ENCODE results near the gene OR2D2.
"Not testable (repeated sequence)": the region's sequence is repeated elsewhere in the genome, so short reads cannot be mapped to it uniquely, and the experiment has no call there.

The OR2D2 gene

DNA sequence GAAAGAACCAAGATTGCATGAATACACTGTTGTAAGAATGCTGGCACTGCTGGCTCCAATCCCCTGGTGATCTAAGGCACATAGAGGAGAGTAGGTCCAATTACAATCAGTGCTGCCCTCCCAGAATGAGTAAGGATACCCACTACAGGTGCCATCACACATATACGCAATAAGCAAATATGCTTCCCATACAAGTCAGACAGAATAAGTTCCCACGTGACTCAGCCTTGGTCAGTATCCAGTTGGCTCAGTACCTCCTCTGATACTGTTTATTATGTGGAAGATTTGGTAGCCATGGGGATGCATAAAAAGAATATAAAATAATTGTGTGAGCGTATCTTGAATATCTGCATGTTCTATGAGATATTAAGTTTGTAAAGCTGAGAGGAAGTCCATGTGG is 19.6 kb upstream of the OR2D2 start:
- no peak overlapping the region for H3K4me3 ChIP-seq (ENCODE audit: low read depth, low read length)
- no peak for DNase-seq
- H3K9me3 ChIP-seq (ENCODE audit: severe bottlenecking) = no peaks in the 10 kb centered on the region

DNA sequence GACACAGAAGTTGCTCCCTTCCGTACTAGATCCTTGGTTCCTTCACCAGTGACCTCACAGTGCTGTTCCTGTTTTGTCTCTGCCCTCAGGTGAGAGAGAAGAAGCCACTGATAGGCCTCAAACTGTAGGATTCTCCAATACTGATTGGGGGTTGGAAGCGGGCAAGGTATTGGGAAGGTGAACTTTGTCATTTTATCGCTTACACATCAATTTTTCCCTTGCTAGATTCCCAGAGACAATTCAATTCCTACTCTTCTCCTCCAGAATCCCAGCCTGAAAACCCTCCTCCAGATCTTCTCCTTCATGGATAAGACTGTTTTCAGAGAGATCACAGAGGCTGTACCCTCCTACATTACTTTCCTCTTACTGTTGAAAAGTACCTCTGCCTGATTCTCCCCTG is 19.1 kb upstream of the OR2D2 start:
- H3K36me3 ChIP-seq = no peaks in the 10 kb centered on the region
- H3K9me3 ChIP-seq (ENCODE audit: severe bottlenecking) = no peaks in the 10 kb centered on the region
- TF ChIP-seq, protein P1, sequence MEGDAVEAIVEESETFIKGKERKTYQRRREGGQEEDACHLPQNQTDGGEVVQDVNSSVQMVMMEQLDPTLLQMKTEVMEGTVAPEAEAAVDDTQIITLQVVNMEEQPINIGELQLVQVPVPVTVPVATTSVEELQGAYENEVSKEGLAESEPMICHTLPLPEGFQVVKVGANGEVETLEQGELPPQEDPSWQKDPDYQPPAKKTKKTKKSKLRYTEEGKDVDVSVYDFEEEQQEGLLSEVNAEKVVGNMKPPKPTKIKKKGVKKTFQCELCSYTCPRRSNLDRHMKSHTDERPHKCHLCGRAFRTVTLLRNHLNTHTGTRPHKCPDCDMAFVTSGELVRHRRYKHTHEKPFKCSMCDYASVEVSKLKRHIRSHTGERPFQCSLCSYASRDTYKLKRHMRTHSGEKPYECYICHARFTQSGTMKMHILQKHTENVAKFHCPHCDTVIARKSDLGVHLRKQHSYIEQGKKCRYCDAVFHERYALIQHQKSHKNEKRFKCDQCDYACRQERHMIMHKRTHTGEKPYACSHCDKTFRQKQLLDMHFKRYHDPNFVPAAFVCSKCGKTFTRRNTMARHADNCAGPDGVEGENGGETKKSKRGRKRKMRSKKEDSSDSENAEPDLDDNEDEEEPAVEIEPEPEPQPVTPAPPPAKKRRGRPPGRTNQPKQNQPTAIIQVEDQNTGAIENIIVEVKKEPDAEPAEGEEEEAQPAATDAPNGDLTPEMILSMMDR (IDR thresholded peaks at IDR 0.05; ENCODE audit: low read depth, low read length) = no peak
- no peak for DNase-seq
- H3K27me3 ChIP-seq (ENCODE audit: insufficient read depth, low read depth, severe bottlenecking) = no peaks in the 10 kb centered on the region
- H3K27ac ChIP-seq = no peak overlapping the region
- H3K4me3 ChIP-seq (ENCODE audit: low read depth, low read length) = no peak overlapping the region

More for the DNA sequence above, 19.6 kb upstream of the OR2D2 start:
- TF ChIP-seq, protein P1 (IDR thresholded peaks at IDR 0.05; ENCODE audit: low read depth, low read length) = no peak
- Histone ChIP-seq H3K36me3 (no peaks in the 10 kb centered on the region), H3K27me3 (ENCODE audit: insufficient read depth, low read depth, severe bottlenecking) (no peaks in the 10 kb centered on the region), H3K27ac (no peak overlapping the region)

DNA sequence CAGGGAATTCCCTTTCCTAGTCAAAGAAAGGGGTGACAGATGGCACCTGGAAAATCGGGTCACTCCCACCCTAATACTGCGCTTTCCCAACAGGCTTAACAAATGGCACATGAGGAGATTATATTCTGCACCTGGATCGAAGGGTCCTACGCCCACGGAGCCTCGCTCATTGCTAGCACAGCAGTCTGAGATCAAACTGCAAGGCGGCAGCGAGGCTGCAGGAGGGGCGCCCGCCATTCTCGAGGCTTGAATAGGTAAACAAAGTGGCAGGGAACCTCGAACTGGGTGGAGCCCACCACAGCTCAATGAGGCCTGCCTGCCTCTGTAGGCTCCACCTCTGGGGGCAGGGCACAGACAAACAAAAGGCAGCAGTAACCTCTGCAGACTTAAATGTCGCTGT is 12.5 kb upstream of the OR2D2 start:
- H3K9me3 ChIP-seq (ENCODE audit: severe bottlenecking); H3K4me3 ChIP-seq (ENCODE audit: low read depth, low read length); H3K27ac ChIP-seq; H3K27me3 ChIP-seq (ENCODE audit: insufficient read depth, low read depth, severe bottlenecking); H3K36me3 ChIP-seq; DNase-seq: not testable (repeated sequence)

DNA sequence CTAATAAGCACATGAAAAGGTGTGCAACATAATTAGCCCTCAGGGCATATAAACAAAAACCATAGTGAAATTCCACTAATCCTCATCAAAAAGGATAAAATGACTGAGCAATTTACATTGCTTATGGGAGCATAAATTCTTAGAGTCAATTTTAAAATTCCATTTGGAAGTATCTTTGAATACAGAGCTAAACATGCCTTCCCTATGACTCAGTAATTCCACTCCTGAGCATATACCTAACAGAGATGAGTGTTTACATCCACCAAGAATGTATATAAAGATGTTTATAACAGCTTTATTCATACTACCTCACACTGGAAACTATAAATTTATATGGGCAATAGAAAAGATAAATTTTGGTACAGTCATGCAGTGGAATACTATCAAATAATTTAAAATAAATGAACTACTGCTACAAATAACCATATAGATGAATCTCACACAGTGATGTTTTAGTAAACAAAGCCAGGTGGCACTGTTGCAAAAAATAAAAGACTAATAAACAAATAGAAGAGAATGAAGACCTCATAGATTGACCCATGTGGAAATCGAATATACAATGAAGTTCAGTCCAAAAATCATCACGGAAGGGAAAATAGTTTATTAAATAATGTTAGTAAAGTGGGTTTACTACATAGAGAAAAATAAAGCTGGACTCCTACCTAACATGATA is 8.2 kb upstream of the OR2D2 start:
- no peak for DNase-seq
- Histone ChIP-seq H3K4me3 (ENCODE audit: low read depth, low read length) (no peak overlapping the region), H3K27ac (no peak overlapping the region), H3K9me3 (ENCODE audit: severe bottlenecking) (no peaks in the 10 kb centered on the region), H3K36me3 (no peaks in the 10 kb centered on the region), H3K27me3 (ENCODE audit: insufficient read depth, low read depth, severe bottlenecking) (no peaks in the 10 kb centered on the region)
- TF ChIP-seq, protein P1 (IDR thresholded peaks at IDR 0.05; ENCODE audit: low read depth, low read length) = no peak

DNA sequence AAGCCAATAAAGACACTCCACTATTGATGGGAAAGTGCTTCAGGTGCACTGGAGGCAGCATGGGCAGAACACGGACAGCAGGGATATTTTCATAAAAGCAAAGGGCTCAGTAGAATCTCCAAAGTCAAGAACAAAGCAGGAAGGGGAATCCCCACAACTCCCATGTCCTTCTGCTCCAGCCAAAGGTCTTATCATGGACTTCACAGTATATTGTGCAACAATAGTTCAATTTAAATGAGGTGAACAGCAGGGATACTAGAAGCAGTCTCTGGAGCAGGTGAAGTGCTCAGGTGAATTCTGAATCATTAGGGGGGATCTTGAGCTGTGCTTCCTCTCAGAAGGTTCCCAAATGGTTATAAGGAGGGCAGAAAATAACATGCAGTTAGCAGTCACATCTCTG is 6.6 kb upstream of the OR2D2 start:
- Histone ChIP-seq H3K36me3 (no peaks in the 10 kb centered on the region), H3K4me3 (ENCODE audit: low read depth, low read length) (no peak overlapping the region), H3K27ac (no peak overlapping the region), H3K9me3 (ENCODE audit: severe bottlenecking) (no peaks in the 10 kb centered on the region), H3K27me3 (ENCODE audit: insufficient read depth, low read depth, severe bottlenecking) (no peaks in the 10 kb centered on the region)
- no peak for DNase-seq
- TF ChIP-seq, protein P1 (IDR thresholded peaks at IDR 0.05; ENCODE audit: low read depth, low read length) = no peak

DNA sequence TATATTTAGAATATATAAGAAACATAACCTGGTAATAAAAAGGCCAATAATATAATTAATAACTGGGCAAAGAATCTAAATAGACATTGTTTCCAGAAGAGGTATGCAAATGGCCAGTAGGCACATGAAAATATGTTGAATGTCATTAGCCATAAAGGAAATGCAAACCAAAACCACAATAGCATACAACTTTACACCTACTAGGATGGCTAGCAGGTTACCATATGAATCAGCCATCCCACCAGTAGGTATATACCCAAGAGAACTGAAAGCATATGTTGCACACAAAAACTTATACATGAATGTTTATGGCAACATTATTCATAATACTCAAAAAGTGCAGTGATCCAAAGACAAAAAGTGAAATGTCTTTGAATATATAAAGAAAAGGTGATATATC is 2.7 kb upstream of the OR2D2 start:
- TF ChIP-seq, protein P1 (IDR thresholded peaks at IDR 0.05; ENCODE audit: low read depth, low read length) = no peak
- Histone ChIP-seq H3K27me3 (ENCODE audit: insufficient read depth, low read depth, severe bottlenecking) (no peaks in the 10 kb centered on the region), H3K36me3 (no peaks in the 10 kb centered on the region), H3K27ac (no peak overlapping the region), H3K4me3 (ENCODE audit: low read depth, low read length) (no peak overlapping the region), H3K9me3 (ENCODE audit: severe bottlenecking) (no peaks in the 10 kb centered on the region)
- DNase-seq = no peak

Data from WERI-Rb-1 (cell line).